ENCODE data around the gene UBE3C. TPM values are rescaled to one million over a fixed set of nuclear protein-coding genes. Genes with fewer than 3 reads are reported as not detected.

UBE3C gene
- total and polyA plus RNA-seq, 3 experiments from 2014 or later = 30.7 to 82.7 (median 81.1) TPM

GRCh38 chr7:157282141-157282801, 143.5 kb downstream of the UBE3C start:
- peaks cover 1% of the 10 kb centered on the region for H3K4me1 ChIP-seq (ENCODE audit: insufficient read depth, low read length)
- Mint-ChIP-seq H3K4me1 (peaks cover 3 to 11% (median 7%) of the 10 kb centered on the region in 3 donors), H3K36me3 (no peaks in the 10 kb centered on the region), H3K4me3 (no peak overlapping the region), H3K9me3 (no peaks in the 10 kb centered on the region), H3K27ac (peak overlapping the region in 1 of 8 donors; percentile 22), H3K27me3 (peaks cover 2 to 11% of the 10 kb centered on the region in 2 donors)
- H3K9me3 ChIP-seq (ENCODE audit: low read length) = no peaks in the 10 kb centered on the region
- H3K36me3 ChIP-seq (ENCODE audit: insufficient read depth, low read length) = no peaks in the 10 kb centered on the region
- H3K4me3 ChIP-seq (ENCODE audit: low read length) = no peak overlapping the region
- peaks cover 14% of the 10 kb centered on the region for H3K27me3 ChIP-seq (ENCODE audit: insufficient read depth, low read length, poor library complexity, severe bottlenecking)
- ChIA-PET POLR2A (no interaction called here), CTCF (interaction anchor here (1.0 kb wide), 1 partner anchor 8 kb away, joined by 3 read pairs; no protein-coding TSS in a partner anchor)
- no peak overlapping the region for H3K27ac ChIP-seq (ENCODE audit: low read depth, low read length)
- DNase-seq = peak in 1 of 5 donors; percentile 32

GRCh38 chr7:157284229-157285014, 145.7 kb downstream of the UBE3C start:
- no peaks in the 10 kb centered on the region for H3K9me3 ChIP-seq (ENCODE audit: low read length)
- Mint-ChIP-seq H3K27me3 (peaks cover 2 to 11% of the 10 kb centered on the region in 2 donors), H3K4me1 (no peaks in the 10 kb centered on the region), H3K4me3 (no peak overlapping the region), H3K36me3 (no peaks in the 10 kb centered on the region), H3K27ac (no peak overlapping the region), H3K9me3 (no peaks in the 10 kb centered on the region)
- H3K4me1 ChIP-seq (ENCODE audit: insufficient read depth, low read length) = no peaks in the 10 kb centered on the region
- no peak overlapping the region for H3K4me3 ChIP-seq (ENCODE audit: low read length)
- H3K36me3 ChIP-seq (ENCODE audit: insufficient read depth, low read length) = no peaks in the 10 kb centered on the region
- H3K27ac ChIP-seq (ENCODE audit: low read depth, low read length) = no peak overlapping the region
- peaks cover 10% of the 10 kb centered on the region for H3K27me3 ChIP-seq (ENCODE audit: insufficient read depth, low read length, poor library complexity, severe bottlenecking)
- no peak for DNase-seq
- ChIA-PET POLR2A (no interaction called here), CTCF (interaction anchor here (1.7 kb wide), 1 partner anchor 12 kb away, joined by 10 read pairs; no protein-coding TSS in a partner anchor)

GRCh38 chr7:157291404-157292080, 152.8 kb downstream of the UBE3C start:
- Mint-ChIP-seq H3K27ac (no peak overlapping the region), H3K4me1 (no peaks in the 10 kb centered on the region), H3K27me3 (peaks cover 2 to 4% of the 10 kb centered on the region in 2 donors), H3K9me3 (no peaks in the 10 kb centered on the region), H3K4me3 (no peak overlapping the region), H3K36me3 (no peaks in the 10 kb centered on the region)
- no peaks in the 10 kb centered on the region for H3K4me1 ChIP-seq (ENCODE audit: insufficient read depth, low read length)
- H3K27me3 ChIP-seq (ENCODE audit: insufficient read depth, low read length, poor library complexity, severe bottlenecking) = no peaks in the 10 kb centered on the region
- ChIA-PET POLR2A (no interaction called here), CTCF (no interaction called here)
- no peak for DNase-seq
- no peaks in the 10 kb centered on the region for H3K9me3 ChIP-seq (ENCODE audit: low read length)
- H3K27ac ChIP-seq (ENCODE audit: low read depth, low read length) = no peak overlapping the region
- no peak overlapping the region for H3K4me3 ChIP-seq (ENCODE audit: low read length)
- H3K36me3 ChIP-seq (ENCODE audit: insufficient read depth, low read length) = no peaks in the 10 kb centered on the region

GRCh38 chr7:157292258-157292657, 153.5 kb downstream of the UBE3C start:
- ChIA-PET CTCF (no interaction called here), POLR2A (no interaction called here)
- Mint-ChIP-seq H3K36me3 (no peaks in the 10 kb centered on the region), H3K4me1 (no peaks in the 10 kb centered on the region), H3K27me3 (peaks cover 2 to 4% of the 10 kb centered on the region in 2 donors), H3K9me3 (no peaks in the 10 kb centered on the region), H3K4me3 (no peak overlapping the region), H3K27ac (peak overlapping the region in 2 of 8 donors; percentile 0 to 5)
- Histone ChIP-seq H3K4me3 (ENCODE audit: low read length) (no peak overlapping the region), H3K27ac (ENCODE audit: low read depth, low read length) (no peak overlapping the region), H3K9me3 (ENCODE audit: low read length) (no peaks in the 10 kb centered on the region), H3K4me1 (ENCODE audit: insufficient read depth, low read length) (no peaks in the 10 kb centered on the region), H3K36me3 (ENCODE audit: insufficient read depth, low read length) (no peaks in the 10 kb centered on the region), H3K27me3 (ENCODE audit: insufficient read depth, low read length, poor library complexity, severe bottlenecking) (no peaks in the 10 kb centered on the region)
- no peak for DNase-seq

GRCh38 chr7:157292770-157293412, 154.2 kb downstream of the UBE3C start:
- Mint-ChIP-seq H3K4me1 (peaks cover 0 to 2% (median 0%) of the 10 kb centered on the region in 3 donors), H3K36me3 (no peaks in the 10 kb centered on the region), H3K27ac (no peak overlapping the region), H3K9me3 (no peaks in the 10 kb centered on the region), H3K4me3 (no peak overlapping the region), H3K27me3 (peaks cover 2 to 4% of the 10 kb centered on the region in 2 donors)
- Histone ChIP-seq H3K27ac (ENCODE audit: low read depth, low read length) (no peak overlapping the region), H3K4me3 (ENCODE audit: low read length) (no peak overlapping the region), H3K27me3 (ENCODE audit: insufficient read depth, low read length, poor library complexity, severe bottlenecking) (no peaks in the 10 kb centered on the region), H3K36me3 (ENCODE audit: insufficient read depth, low read length) (no peaks in the 10 kb centered on the region), H3K4me1 (ENCODE audit: insufficient read depth, low read length) (no peaks in the 10 kb centered on the region), H3K9me3 (ENCODE audit: low read length) (no peaks in the 10 kb centered on the region)
- ChIA-PET POLR2A (no interaction called here), CTCF (no interaction called here)
- no peak for DNase-seq

GRCh38 chr7:157293413-157293788, 154.7 kb downstream of the UBE3C start:
- ChIA-PET CTCF (no interaction called here), POLR2A (no interaction called here)
- Histone ChIP-seq H3K4me1 (ENCODE audit: insufficient read depth, low read length) (no peaks in the 10 kb centered on the region), H3K27me3 (ENCODE audit: insufficient read depth, low read length, poor library complexity, severe bottlenecking) (no peaks in the 10 kb centered on the region), H3K9me3 (ENCODE audit: low read length) (no peaks in the 10 kb centered on the region), H3K4me3 (ENCODE audit: low read length) (no peak overlapping the region), H3K27ac (ENCODE audit: low read depth, low read length) (no peak overlapping the region), H3K36me3 (ENCODE audit: insufficient read depth, low read length) (no peaks in the 10 kb centered on the region)
- Mint-ChIP-seq H3K4me3 (no peak overlapping the region), H3K27me3 (peaks cover 0 to 2% of the 10 kb centered on the region in 2 donors), H3K4me1 (peaks cover 0 to 4% (median 0%) of the 10 kb centered on the region in 3 donors), H3K27ac (no peak overlapping the region), H3K9me3 (no peaks in the 10 kb centered on the region), H3K36me3 (no peaks in the 10 kb centered on the region)
- DNase-seq = no peak

- Mint-ChIP-seq H3K36me3 (no peaks in the 10 kb centered on the region), H3K9me3 (no peaks in the 10 kb centered on the region), H3K27ac (no peak overlapping the region), H3K4me3 (no peak overlapping the region), H3K4me1 (peaks cover 8 to 15% (median 8%) of the 10 kb centered on the region in 3 donors), H3K27me3 (no peaks in the 10 kb centered on the region)
- Histone ChIP-seq H3K4me3 (ENCODE audit: low read length) (no peak overlapping the region), H3K27ac (ENCODE audit: low read depth, low read length) (no peak overlapping the region), H3K36me3 (ENCODE audit: insufficient read depth, low read length) (no peaks in the 10 kb centered on the region), H3K9me3 (ENCODE audit: low read length) (no peaks in the 10 kb centered on the region), H3K27me3 (ENCODE audit: insufficient read depth, low read length, poor library complexity, severe bottlenecking) (no peaks in the 10 kb centered on the region), H3K4me1 (ENCODE audit: insufficient read depth, low read length) (no peaks in the 10 kb centered on the region)
- DNase-seq = no peak
- CTCF ChIA-PET = no interaction called here
- POLR2A ChIA-PET = no interaction called here
Measured at GRCh38 chr7:157294773-157295172, 156.0 kb downstream of the UBE3C start.

- Histone ChIP-seq H3K27ac (ENCODE audit: low read depth, low read length) (no peak overlapping the region), H3K27me3 (ENCODE audit: insufficient read depth, low read length, poor library complexity, severe bottlenecking) (no peaks in the 10 kb centered on the region), H3K4me3 (ENCODE audit: low read length) (no peak overlapping the region), H3K36me3 (ENCODE audit: insufficient read depth, low read length) (no peaks in the 10 kb centered on the region), H3K9me3 (ENCODE audit: low read length) (no peaks in the 10 kb centered on the region), H3K4me1 (ENCODE audit: insufficient read depth, low read length) (no peaks in the 10 kb centered on the region)
- CTCF ChIA-PET = no interaction called here
- no peak overlapping the region for H3K4me3 Mint-ChIP-seq
- DNase-seq = no peak
- POLR2A ChIA-PET = no interaction called here
- H3K27ac Mint-ChIP-seq = no peak overlapping the region
- H3K4me1 Mint-ChIP-seq = peaks cover 8 to 15% (median 10%) of the 10 kb centered on the region in 3 donors
- H3K36me3 Mint-ChIP-seq = no peaks in the 10 kb centered on the region
- H3K27me3 Mint-ChIP-seq = no peaks in the 10 kb centered on the region
- H3K9me3 Mint-ChIP-seq = no peaks in the 10 kb centered on the region
Measured at GRCh38 chr7:157295338-157295737, 156.6 kb downstream of the UBE3C start.

Measured in CD8-positive, alpha-beta memory T cell (primary cell).